ENCODE results near the gene STK31.
"Not testable (repeated sequence)": the region's sequence is repeated elsewhere in the genome, so short reads cannot be mapped to it uniquely, and the experiment has no call there.

Gene STK31

GRCh38 chr7:23713285-23714149 lies 3.5 kb downstream of the STK31 start:
- DNase-seq, result no peak

DNA sequence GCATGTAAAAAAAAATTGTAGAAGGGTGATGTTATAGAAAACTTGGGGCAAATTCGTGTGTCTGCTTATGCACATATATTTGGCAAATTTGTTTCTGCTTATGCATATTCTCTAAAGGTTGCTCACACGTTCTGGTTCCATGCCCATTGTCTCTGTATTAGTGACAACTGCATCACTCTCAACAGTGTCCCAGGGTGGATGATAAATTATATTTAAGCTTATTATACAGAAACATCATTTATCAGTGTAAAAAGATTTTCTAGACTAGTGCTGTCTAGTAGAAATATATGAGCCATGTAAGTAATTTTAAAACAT lies 4.1 kb downstream of the STK31 start:
- no peak for DNase-seq

- DNase-seq, result no peak
Observed at GRCh38 chr7:23714579-23714978, 4.6 kb downstream of the STK31 start.

DNA sequence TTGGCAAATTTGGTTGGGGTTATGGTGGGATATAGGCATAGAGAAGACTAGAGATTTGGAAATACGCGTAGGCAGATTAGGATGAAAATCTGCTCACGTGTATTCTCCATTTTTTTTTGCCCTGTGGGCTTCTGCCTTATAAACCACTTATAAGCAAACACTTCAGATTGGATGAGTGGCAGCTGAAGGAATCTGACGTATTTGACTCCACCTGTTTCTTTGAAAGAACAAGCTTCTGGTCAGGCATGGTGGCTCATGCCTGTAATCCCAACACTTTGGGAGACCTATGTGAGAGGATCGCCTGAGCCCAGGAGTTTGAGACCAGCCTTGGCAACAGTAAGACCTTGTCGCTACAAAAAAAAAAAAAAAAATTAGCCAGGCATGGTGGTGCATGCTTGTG lies 5.1 kb downstream of the STK31 start:
- DNase-seq, result no peak

GRCh38 chr7:23717788-23718187 lies 7.8 kb downstream of the STK31 start:
- no peak for DNase-seq

- no peak for DNase-seq
Observed at GRCh38 chr7:23721456-23721855, 11.4 kb downstream of the STK31 start.

DNA sequence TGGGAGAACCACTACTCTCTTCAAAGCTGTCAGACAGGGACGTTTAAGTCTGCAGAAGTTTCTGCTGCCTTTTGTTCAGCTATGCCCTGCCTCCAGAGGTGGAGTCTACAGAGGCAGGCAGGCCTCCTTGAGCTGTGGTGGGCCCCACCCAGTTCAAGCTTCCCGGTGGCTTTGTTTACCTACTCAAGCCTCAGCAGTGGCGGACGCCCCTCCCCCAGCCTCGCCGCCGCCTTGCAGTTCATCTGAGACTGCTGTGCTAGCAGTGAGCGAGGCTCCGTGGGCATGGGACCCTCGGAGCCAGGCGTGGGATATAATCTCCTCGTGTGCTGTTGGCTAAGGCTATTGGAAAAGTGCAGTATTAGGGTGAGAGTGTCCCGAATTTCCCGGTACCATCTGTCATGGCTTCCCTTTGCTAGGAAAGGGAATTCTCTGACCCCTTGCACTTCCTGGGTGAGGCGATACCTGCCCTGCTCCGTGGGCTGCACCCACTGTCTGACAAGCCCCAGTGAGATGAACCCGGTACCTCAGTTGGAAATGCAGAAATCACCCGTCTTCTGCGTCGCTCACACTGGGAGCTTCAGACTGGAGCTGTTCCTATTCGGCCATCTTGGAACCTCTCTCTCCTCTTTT lies 12.7 kb downstream of the STK31 start:
- not testable (repeated sequence) for DNase-seq

DNA sequence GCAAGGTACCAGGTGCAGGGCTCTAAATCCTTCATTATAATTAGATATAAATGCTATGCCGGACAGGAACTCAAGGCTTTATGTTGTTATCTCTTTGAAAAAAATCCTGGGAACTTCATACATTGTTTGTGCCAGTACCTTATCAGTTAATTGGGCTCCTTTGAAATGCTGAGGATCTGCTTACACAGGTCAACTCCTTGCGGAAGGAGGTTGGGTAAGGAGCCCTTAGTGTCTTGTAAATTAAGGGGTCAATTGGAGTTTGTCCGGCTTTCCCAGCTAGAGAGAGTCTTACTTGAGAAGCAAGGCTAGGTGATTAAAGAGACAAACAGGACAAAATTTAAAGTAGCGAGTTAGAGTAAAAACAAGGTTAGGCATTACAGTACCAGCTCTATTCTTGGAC lies 14.1 kb downstream of the STK31 start:
- not testable (repeated sequence) for DNase-seq

GRCh38 chr7:23742051-23742450 lies 32.0 kb downstream of the STK31 start:
- DNase-seq, result no peak

DNA sequence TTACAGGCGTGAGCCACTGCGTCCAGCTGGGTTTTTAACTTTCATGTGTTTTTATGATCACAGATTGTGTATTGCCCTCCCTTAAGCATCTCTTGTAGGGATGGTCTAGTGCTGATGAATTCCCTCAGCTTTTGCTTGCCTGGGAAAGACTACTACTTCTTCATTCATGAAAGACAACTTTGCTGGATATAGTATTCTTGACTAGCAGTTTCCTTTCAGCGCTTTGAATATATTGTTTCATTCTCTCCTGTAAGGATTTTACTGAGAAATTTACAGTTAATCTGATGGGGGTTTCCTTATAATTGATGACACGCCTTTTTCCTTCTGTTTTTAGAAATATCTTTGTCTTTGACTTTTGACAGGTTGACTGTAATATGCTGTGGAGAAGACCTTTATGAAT lies 33.2 kb downstream of the STK31 start:
- DNase-seq, result no peak

GRCh38 chr7:23746629-23747028 lies 36.6 kb downstream of the STK31 start:
- DNase-seq, result no peak

DNA sequence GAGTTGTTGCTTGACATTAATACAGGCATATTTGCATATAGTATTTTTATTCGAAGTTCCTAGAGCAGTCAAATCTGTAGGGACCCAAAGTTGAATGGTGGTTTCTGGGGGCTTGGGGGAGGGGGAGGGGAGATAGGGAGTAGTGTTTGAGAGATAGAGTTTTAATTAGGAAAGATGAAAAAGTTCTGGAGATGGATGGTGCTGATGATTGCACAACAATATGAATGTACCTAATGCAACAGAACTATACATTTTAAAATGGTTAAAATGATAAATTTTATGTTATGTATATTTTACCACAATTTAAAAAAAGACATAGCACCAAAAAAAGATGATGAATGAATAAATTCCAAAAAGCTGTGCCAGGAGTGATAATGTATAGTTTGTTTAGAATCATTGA lies 41.8 kb downstream of the STK31 start:
- DNase-seq, result no peak

GRCh38 chr7:23758839-23759238 lies 48.8 kb downstream of the STK31 start:
- not testable (repeated sequence) for DNase-seq

- DNase-seq, result no peak
Observed at GRCh38 chr7:23759671-23760391, 49.8 kb downstream of the STK31 start.

GRCh38 chr7:23765943-23766342 lies 55.9 kb downstream of the STK31 start:
- no peak for DNase-seq

DNA sequence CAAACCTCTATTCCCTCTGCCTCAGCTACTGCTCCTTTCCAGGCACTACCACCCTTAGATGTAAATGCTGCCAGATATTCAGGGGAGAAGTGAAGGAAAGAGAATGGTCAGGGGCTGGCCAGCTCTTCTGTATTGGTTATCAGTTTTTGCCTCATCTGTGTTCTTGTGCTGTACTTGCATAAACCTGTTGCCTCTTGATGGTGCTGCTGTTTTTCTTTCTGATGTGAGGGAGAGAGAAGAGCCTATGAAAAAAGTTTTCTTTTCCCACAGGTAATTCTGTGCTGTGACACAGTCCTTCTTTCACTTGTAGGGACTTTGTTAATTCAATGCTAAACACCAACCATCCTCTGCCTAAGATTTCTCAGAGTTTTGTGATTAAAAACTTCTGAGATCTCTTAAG lies 57.5 kb downstream of the STK31 start:
- DNase-seq, result no peak

DNA sequence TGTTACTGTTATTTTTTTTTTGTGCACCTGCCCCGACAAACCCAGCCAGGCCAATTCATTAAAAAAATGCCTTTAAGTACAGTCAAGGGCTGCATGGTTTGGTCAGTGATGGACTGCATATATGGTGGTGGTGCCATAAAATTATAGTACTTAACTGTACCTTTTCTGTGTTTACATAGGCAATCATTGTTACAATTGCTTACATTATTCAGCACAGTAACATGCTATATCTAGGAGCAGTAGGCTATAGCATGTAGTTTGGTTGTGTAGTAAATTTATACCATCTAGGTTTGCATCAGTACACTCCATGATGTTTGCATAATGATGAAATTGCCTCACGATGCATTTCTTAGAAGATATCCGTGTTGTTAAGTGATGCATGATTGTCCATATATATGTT lies 58.0 kb downstream of the STK31 start:
- DNase-seq, result no peak

DNA sequence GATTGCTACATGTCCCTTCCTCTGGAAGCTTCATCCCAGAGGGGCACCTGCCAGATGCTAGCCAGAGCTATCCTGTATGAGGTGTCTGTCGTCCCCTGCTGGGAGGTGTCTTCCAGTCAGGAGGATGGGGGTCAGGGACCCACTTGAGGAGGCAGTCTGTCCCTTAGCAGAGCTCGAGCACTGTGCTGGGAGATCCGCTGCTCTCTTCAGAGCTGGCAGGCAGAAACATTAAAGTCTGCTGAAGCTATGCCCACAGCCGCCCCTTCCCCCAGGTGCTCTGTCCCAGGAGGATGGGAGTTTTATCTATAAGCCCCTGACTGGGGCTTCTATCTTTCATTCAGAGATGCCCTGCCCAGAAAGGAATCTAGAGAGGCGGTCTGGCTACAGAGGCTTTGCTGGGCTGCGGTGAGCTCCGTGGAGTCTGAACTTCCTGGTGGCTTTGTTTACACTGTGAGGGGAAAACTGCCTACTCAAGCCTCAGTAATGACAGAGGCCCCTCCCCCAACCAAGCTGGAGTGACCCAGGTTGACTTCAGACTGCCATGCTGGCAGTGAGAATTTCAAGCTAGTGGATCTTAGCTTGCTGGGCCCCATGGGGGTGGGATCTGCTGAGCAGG lies 69.3 kb downstream of the STK31 start:
- DNase-seq, result not testable (repeated sequence)

GRCh38 chr7:23783115-23783514 lies 73.1 kb downstream of the STK31 start:
- no peak for DNase-seq

DNA sequence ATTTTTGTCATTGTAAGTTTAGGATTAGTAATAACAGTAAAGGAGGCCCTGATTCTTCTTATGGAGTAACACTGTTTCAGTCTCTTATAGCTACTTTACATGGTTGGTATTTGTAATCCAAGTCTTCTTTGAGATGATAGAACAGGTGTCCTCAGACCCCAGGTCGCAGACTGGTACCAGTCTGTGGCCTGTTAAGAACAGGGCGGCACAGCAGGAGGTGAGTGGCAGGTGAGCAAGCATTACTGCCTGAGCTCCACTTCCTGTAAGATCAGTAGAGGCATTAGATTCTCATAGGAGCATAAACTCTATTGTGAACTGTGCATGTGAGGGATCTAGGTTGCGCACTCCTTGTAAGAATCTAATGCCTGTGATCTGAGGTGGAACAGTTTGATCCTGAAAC lies 77.3 kb downstream of the STK31 start:
- DNase-seq, result no peak

GRCh38 chr7:23788843-23789242 lies 78.8 kb downstream of the STK31 start:
- no peak for DNase-seq

DNA sequence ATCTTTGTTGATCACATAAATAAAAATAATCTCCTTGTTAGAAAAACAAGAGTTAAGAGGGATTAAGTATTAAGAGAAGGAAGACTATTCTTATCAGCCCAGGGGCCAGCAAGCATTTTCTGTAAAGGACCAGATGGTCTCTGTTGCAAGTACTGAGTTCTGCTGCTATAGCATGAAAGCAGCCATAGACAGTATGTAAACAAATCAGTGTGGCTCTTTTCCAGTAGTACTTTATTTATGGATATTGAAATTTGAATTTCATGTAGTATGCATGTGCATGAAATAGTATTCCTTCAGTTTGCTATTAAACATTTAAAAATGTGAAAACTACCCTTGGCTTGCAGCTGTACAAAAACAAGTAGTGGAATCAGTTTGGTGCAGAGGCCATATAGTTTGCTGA lies 81.7 kb downstream of the STK31 start:
- DNase-seq, result no peak

GRCh38 chr7:23802720-23803397 lies 92.8 kb downstream of the STK31 start:
- DNase-seq, result no peak

Data from NCI-H2107 (cell line).